Measurements from ENCODE around the gene ZNF577. TPM values are rescaled to one million over a fixed set of nuclear protein-coding genes. Genes with fewer than 3 reads are reported as not detected.

Gene ZNF577
- total and polyA plus RNA-seq, 2 of the 13 experiments (the other 11 are each of a cell fraction or from before 2014, with no cell fraction given) = 5.7 to 7.6 TPM

GRCh38 chr19:51905206-51905605, 17.5 kb upstream of the ZNF577 start:
- peaks cover under 1 to 10% of the 10 kb centered on the region in 2 experiments; a peak in 2 of 5 replicates for H3K36me3 ChIP-seq (replicated peaks in 1 of 2; ENCODE audit: control insufficient read depth in 1 of 2, insufficient read depth in 2 of 2, low read length in 2 of 2)
- BruUV-seq (replicated peaks) = no TSS peak
- TF ChIP-seq ZNF337 (CRISPR knock-in tag; IDR thresholded peaks at IDR 0.05; ENCODE audit: borderline replicate concordance, low read depth) (no peak), ZNF678 (CRISPR knock-in tag; IDR thresholded peaks at IDR 0.05) (no peak), ISL2 (CRISPR knock-in tag; IDR thresholded peaks at IDR 0.05) (0 out of 2 replicates have a peak, but pooled peaks have one; percentile 1), ZNF788 (CRISPR knock-in tag; IDR thresholded peaks at IDR 0.05; ENCODE audit: borderline replicate concordance) (0 out of 2 replicates have a peak, but pooled peaks have one; percentile 5), CREM (IDR thresholded peaks at IDR 0.05) (peak; percentile 3; the same call in 1 of the 2 replicates), CREM (CRISPR knock-in tag; IDR thresholded peaks at IDR 0.05) (no peak)
- TF ChIP-seq, protein P1, sequence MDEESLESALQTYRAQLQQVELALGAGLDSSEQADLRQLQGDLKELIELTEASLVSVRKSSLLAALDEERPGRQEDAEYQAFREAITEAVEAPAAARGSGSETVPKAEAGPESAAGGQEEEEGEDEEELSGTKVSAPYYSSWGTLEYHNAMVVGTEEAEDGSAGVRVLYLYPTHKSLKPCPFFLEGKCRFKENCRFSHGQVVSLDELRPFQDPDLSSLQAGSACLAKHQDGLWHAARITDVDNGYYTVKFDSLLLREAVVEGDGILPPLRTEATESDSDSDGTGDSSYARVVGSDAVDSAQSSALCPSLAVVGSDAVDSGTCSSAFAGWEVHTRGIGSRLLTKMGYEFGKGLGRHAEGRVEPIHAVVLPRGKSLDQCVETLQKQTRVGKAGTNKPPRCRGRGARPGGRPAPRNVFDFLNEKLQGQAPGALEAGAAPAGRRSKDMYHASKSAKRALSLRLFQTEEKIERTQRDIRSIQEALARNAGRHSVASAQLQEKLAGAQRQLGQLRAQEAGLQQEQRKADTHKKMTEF (CRISPR knock-in tag; IDR thresholded peaks at IDR 0.05) = 0 out of 2 replicates have a peak, but pooled peaks have one; percentile 6
- peak overlapping the region in 1 of 3 experiments; percentile 92; a peak in 1 of 6 replicates for H3K4me3 ChIP-seq (replicated peaks in 1 of 3; ENCODE audit: insufficient read depth in 1 of 3, low read depth in 2 of 3, low read length in 3 of 3)
- no peak for DNase-seq (ENCODE audit: low spot score)
- H3K27ac ChIP-seq (ENCODE audit: extremely low read length, insufficient read depth, low read length) = peak overlapping the region; percentile 79
- in situ Hi-C loops (cut with HindIII; ENCODE audit: extremely low pct_ligation_motif_present, low pct_unique_long_range_greater_than_20kb) = no loop called here
- no peak for ATAC-seq
- H3K4me2 ChIP-seq (ENCODE audit: low read depth, low read length) = peak overlapping the region; percentile 30
- POLR2A ChIA-PET = no interaction called here
- no peak overlapping the region for H2AFZ ChIP-seq (ENCODE audit: low read length)
- H3K4me1 ChIP-seq (ENCODE audit: insufficient read depth, low read length) = peaks cover 32% of the 10 kb centered on the region
- intact Hi-C loops (cut with micrococcal nuclease; ENCODE audit: unreplicated experiment) = loop anchor here (2.0 kb wide), 1 partner anchor 22 kb away; the partner anchor contains the start of gene ZNF613
- peaks cover 41% of the 10 kb centered on the region for H3K79me2 ChIP-seq (ENCODE audit: insufficient read depth, low read length)
- 63% methylated on average over 3 of the region's 3 CpGs for WGBS (ENCODE audit: low lambda C conversion rate)
- H3K27me3 ChIP-seq (ENCODE audit: control insufficient read depth in 1 of 2, insufficient read depth in 2 of 2, low read length in 2 of 2) = no peaks in the 10 kb centered on the region; a peak in 1 of 5 replicates
- no peaks in the 10 kb centered on the region for H4K20me1 ChIP-seq (ENCODE audit: insufficient read depth, low read length)
- CTCF ChIA-PET (ENCODE audit: low intra/inter-chr PET ratio, low total read pairs) = no interaction called here
- no peak for FAIRE-seq
- H3K9me3 ChIP-seq (ENCODE audit: low read length) = peaks cover 24% of the 10 kb centered on the region
- H3K9ac ChIP-seq (ENCODE audit: insufficient read depth, low read depth, low read length) = no peak overlapping the region
